IMR-90 (cell line): Measurements from ENCODE around the gene PTPRN2. TPM values are rescaled to one million over a fixed set of nuclear protein-coding genes. Genes with fewer than 3 reads are reported as not detected.
"Not testable (repeated sequence)": the region's sequence is repeated elsewhere in the genome, so short reads cannot be mapped to it uniquely, and the experiment has no call there.

Experiments used
- ATAC-seq: fragments of 200-7000 bp; cut with Tn5 transposase; 2 replicates; pipeline ENCODE4 v1.9.1; 2020; ENCODE audit warnings: low read depth, mild to moderate bottlenecking, moderate library complexity
- BruUV-seq: library from RNA; stranded (reverse); fragments of 400-500 nt; replicated peaks from 2 replicates; lab custom pipeline; 2021; lab: Mats Ljungman, UMichigan
- CTCF ChIA-PET: fragments of 300-600 bp; formaldehyde crosslinking; extraction: SDS; loops from one replicate; lab custom pipeline; 2021; ENCODE audit warnings: antibody characterized with exemption; lab: Yijun Ruan, JAX
- POLR2A ChIA-PET: fragments of 300-600 bp; sonication (Branson Sonifier 250); formaldehyde crosslinking; loops from one replicate; lab custom pipeline; 2022; ENCODE audit warnings: antibody characterized with exemption; ENCODE audit not compliant: unreplicated experiment; lab: Charles Lee
- DNase-seq: peaks from one replicate; pipeline ENCODE4 v3.0.0; 2013
- H2AFZ ChIP-seq: replicated peaks from 2 replicates; pipeline ENCODE3; 2013; ENCODE audit warnings: low read length, mild to moderate bottlenecking; ENCODE audit not compliant: poor library complexity
- H2AK5ac ChIP-seq: 2 replicates; pipeline ENCODE4 v1.6.1; 2013; ENCODE audit warnings: low read depth, low read length, inconsistent platforms
- H2AK9ac ChIP-seq: replicated peaks from 2 replicates; pipeline ENCODE3; 2013; ENCODE audit warnings: mild to moderate bottlenecking, low read depth, low read length, moderate library complexity; ENCODE audit not compliant: poor library complexity
- H2BK120ac ChIP-seq: 2 replicates; pipeline ENCODE4 v1.6.1; 2013; ENCODE audit warnings: low read depth, low read length, inconsistent platforms
- H2BK15ac ChIP-seq: 3 replicates; pipeline ENCODE4 v1.6.1; 2013; ENCODE audit warnings: low read depth, low read length, inconsistent platforms
- H2BK20ac ChIP-seq: 2 replicates; pipeline ENCODE4 v1.6.1; 2013; ENCODE audit warnings: low read depth, mild to moderate bottlenecking, inconsistent platforms, low read length, moderate library complexity
- H2BK5ac ChIP-seq: 2 replicates; pipeline ENCODE4 v1.6.1; 2013; ENCODE audit warnings: mild to moderate bottlenecking, low read depth, low read length, inconsistent platforms; ENCODE audit not compliant: poor library complexity, severe bottlenecking
- H3K14ac ChIP-seq: replicated peaks from 2 replicates; pipeline ENCODE4 v1.6.1; 2013; ENCODE audit warnings: low read depth, low read length, inconsistent platforms
- H3K18ac ChIP-seq: 2 replicates; pipeline ENCODE4 v1.6.1; 2013; ENCODE audit warnings: low read depth, low read length, control low read depth
- H3K23ac ChIP-seq: 2 replicates; pipeline ENCODE4 v1.6.1; 2013; ENCODE audit warnings: low read depth, low read length, inconsistent platforms
- H3K27ac ChIP-seq: 2 replicates; pipeline ENCODE4 v1.5.1; 2013; ENCODE audit warnings: mild to moderate bottlenecking, control low read depth, low read length; ENCODE audit not compliant: insufficient read depth
- H3K27me3 ChIP-seq: 2 replicates; pipeline ENCODE4 v1.6.1; 2013; ENCODE audit warnings: low read length; ENCODE audit not compliant: control insufficient read depth, insufficient read depth
- H3K36me3 ChIP-seq: 2 replicates; pipeline ENCODE4 v1.6.1; 2013; ENCODE audit warnings: low read length, mixed read lengths; ENCODE audit not compliant: control insufficient read depth, insufficient read depth
- H3K4ac ChIP-seq: 2 replicates; pipeline ENCODE4 v1.6.1; 2013; ENCODE audit warnings: low read depth, low read length, inconsistent platforms
- H3K4me1 ChIP-seq: 2 replicates; pipeline ENCODE4 v1.6.1; 2013; ENCODE audit warnings: low read length, mixed read lengths; ENCODE audit not compliant: control insufficient read depth, insufficient read depth
- H3K4me2 ChIP-seq: 2 replicates; pipeline ENCODE4 v1.6.1; 2013; ENCODE audit warnings: low read depth, mild to moderate bottlenecking, control low read depth, low read length, moderate library complexity
- H3K4me3 ChIP-seq: 2 replicates; pipeline ENCODE4 v1.5.1; 2013; ENCODE audit warnings: low read depth, mild to moderate bottlenecking, control low read depth, low read length, moderate library complexity; ENCODE audit not compliant: insufficient read depth
- H3K56ac ChIP-seq: 2 replicates; pipeline ENCODE4 v1.6.1; 2013; ENCODE audit warnings: low read length, inconsistent platforms; ENCODE audit not compliant: insufficient read depth; ENCODE audit errors: extremely low read depth
- H3K79me1 ChIP-seq, 2 experiments: 2 replicates each; pipeline ENCODE4 v1.6.1; 2013; ENCODE audit warnings: low read length in 2 of 2, inconsistent platforms in 1 of 2, low read depth in 1 of 2
- H3K9ac ChIP-seq: 2 replicates; pipeline ENCODE4 v1.6.1; 2013; ENCODE audit warnings: low read depth, low read length, control low read depth
- H3K9me1 ChIP-seq: 2 replicates; pipeline ENCODE4 v1.6.1; 2013; ENCODE audit warnings: low read length, inconsistent platforms; ENCODE audit not compliant: insufficient read depth
- H3K9me3 ChIP-seq: 2 replicates; pipeline ENCODE4 v1.6.1; 2013; ENCODE audit warnings: low read length; ENCODE audit not compliant: control insufficient read depth, insufficient read depth
- H4K20me1 ChIP-seq: 2 replicates; pipeline ENCODE4 v1.6.1; 2013; ENCODE audit warnings: low read length, inconsistent platforms; ENCODE audit not compliant: insufficient read depth
- H4K5ac ChIP-seq: 2 replicates; pipeline ENCODE4 v1.6.1; 2013; ENCODE audit warnings: mild to moderate bottlenecking, low read depth, low read length, control low read depth
- H4K8ac ChIP-seq, 2 experiments: 2 replicates each; pipeline ENCODE4 v1.6.1; 2013; ENCODE audit warnings: low read depth in 2 of 2, low read length in 2 of 2, control low read depth in 1 of 2, inconsistent platforms in 1 of 2
- H4K91ac ChIP-seq: 2 replicates; pipeline ENCODE4 v1.6.1; 2013; ENCODE audit warnings: low read depth, low read length, inconsistent platforms; ENCODE audit not compliant: insufficient read depth
- WGBS, 2 experiments: methylation state at CpG; one replicate each; pipeline versions ENCODE4 v1.1.5 to v1.1.7; 2013; ENCODE audit warnings: missing lambda C conversion rate in 2 of 2; ENCODE audit not compliant: insufficient read length in 1 of 2; ENCODE audit errors: extremely low coverage in 2 of 2; 5-methylcytosine and 5-hydroxymethylcytosine counted together
- dilution Hi-C: fragments of 300-500 bp; cut with HindIII; formaldehyde crosslinking; loops from one replicate; pipeline ENCODE4 v1.14.3; 2018; ENCODE audit warnings: low sequenced_read_pairs; ENCODE audit not compliant: unreplicated experiment
- in situ Hi-C: fragments of 300-500 bp; cut with MboI; formaldehyde crosslinking; loops from 3 replicates; pipeline ENCODE4 v1.14.3; 2019; ENCODE audit warnings: low sequenced_read_pairs, inconsistent platforms, mixed read lengths
- intact Hi-C: fragments of 100-400 bp; cut with micrococcal nuclease; formaldehyde crosslinking; loops from 2 replicates; pipeline ENCODE4 v1.10.0; 2022
- polyA plus RNA-seq, 3 experiments: library from polyadenylated mRNA; depleted of rRNA; stranded (reverse); fragments of >200 nt; gene quantifications; 2 replicates each; pipeline ENCODE4 v1.2.3, GENCODE V29; 2012; ENCODE audit warnings: low replicate concordance in 1 of 3
- total RNA-seq: library from RNA; depleted of rRNA; stranded (reverse); fragments of >200 nt; gene quantifications from 2 replicates; pipeline ENCODE4 v1.2.3, GENCODE V29; 2012

The PTPRN2 gene
- total and polyA plus RNA-seq, 2 of the 4 experiments (the other 2 are of a cell fraction) = 0.03 TPM; not detected in 1

DNA sequence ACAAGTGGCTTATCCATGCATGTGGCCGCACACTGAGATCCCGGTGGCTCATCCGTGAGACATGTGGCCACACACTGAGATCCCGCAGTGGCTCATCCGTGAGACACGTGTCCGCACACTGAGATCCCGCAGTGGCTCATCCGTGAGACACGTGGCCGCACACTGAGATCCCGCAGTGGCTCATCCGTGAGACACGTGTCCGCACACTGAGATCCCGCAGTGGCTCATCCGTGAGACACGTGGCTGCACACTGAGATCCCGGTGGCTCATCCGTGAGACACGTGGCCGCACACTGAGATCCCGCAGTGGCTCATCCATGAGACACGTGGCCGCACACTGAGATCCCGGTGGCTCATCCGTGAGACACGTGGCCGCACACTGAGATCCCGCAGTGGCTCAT lies 181.9 kb downstream of the PTPRN2 start:
- H4K5ac ChIP-seq, H2AFZ ChIP-seq, H2BK5ac ChIP-seq, BruUV-seq, H3K4ac ChIP-seq, H2BK15ac ChIP-seq, CTCF ChIA-PET, H3K79me1 ChIP-seq, H2AK5ac ChIP-seq, H4K91ac ChIP-seq, H3K4me2 ChIP-seq, H3K4me1 ChIP-seq, H3K27me3 ChIP-seq, H3K18ac ChIP-seq, dilution Hi-C loops, H3K9me1 ChIP-seq, H3K27ac ChIP-seq, H4K8ac ChIP-seq, H3K4me3 ChIP-seq, H4K20me1 ChIP-seq, H2BK120ac ChIP-seq, H3K36me3 ChIP-seq, H3K14ac ChIP-seq, ATAC-seq, in situ Hi-C loops, H3K23ac ChIP-seq, intact Hi-C loops, H3K9ac ChIP-seq, H3K56ac ChIP-seq, DNase-seq, H2BK20ac ChIP-seq, POLR2A ChIA-PET, H2AK9ac ChIP-seq: not testable (repeated sequence)
- WGBS, 2 experiments = 87% methylated on average over 17 of the region's 30 CpGs; no CpG with 5 or more reads in 1 of the 2 experiments
- peaks cover 49% of the 10 kb centered on the region for H3K9me3 ChIP-seq
